Activated naive CD8-positive, alpha-beta T cell treated with anti-CD3 and anti-CD28 coated beads, Interleukin-2, amount 10 ng/mL, durations not matched to agents 7 days and 5 days (primary cell): ENCODE results near the gene CYP2W1. TPM values are rescaled to one million over a fixed set of nuclear protein-coding genes. Genes with fewer than 3 reads are reported as not detected.
A peak's percentile ranks its signal among the peaks of the same experiment; 100 is the strongest.
"Not testable (repeated sequence)": the region's sequence is repeated elsewhere in the genome, so short reads cannot be mapped to it uniquely, and the experiment has no call there.

Experiments used
- ATAC-seq: fragments of 150-1000 bp; cut with Tn5 transposase; one replicate; pipeline ENCODE4 v1.10.0; 2021; ENCODE audit warnings: low read depth, moderate library complexity
- POLR2A ChIA-PET: fragments of 350-600 bp; sonication (Branson Sonifier 250); formaldehyde crosslinking; loops from one replicate; lab custom pipeline; 2021; ENCODE audit warnings: antibody characterized with exemption; lab: Charles Lee
- DNase-seq: peaks from one replicate; pipeline ENCODE4 v3.0.0; 2021
- H3K27ac Mint-ChIP-seq: one replicate; pipeline ENCODE4 v1.8.0; 2022; ENCODE audit warnings: mild to moderate bottlenecking, mixed read lengths
- H3K27me3 Mint-ChIP-seq: one replicate; pipeline ENCODE4 v1.8.0; 2022; ENCODE audit warnings: mild to moderate bottlenecking, moderate library complexity, mixed read lengths
- H3K36me3 Mint-ChIP-seq: one replicate; pipeline ENCODE4 v1.8.0; 2021; ENCODE audit warnings: mild to moderate bottlenecking, mixed read lengths
- H3K4me1 Mint-ChIP-seq: one replicate; pipeline ENCODE4 v1.8.0; 2021; ENCODE audit warnings: mixed read lengths
- H3K4me3 Mint-ChIP-seq: one replicate; pipeline ENCODE4 v1.8.0; 2022; ENCODE audit warnings: mild to moderate bottlenecking, moderate library complexity, mixed read lengths
- H3K9me3 Mint-ChIP-seq: one replicate; pipeline ENCODE4 v1.8.0; 2021; ENCODE audit warnings: mixed read lengths
- total RNA-seq, 2 experiments: library from RNA; stranded (reverse); gene quantifications; one replicate each; pipeline ENCODE4 v1.2.3, GENCODE V29; 2021

The CYP2W1 gene, protein sequence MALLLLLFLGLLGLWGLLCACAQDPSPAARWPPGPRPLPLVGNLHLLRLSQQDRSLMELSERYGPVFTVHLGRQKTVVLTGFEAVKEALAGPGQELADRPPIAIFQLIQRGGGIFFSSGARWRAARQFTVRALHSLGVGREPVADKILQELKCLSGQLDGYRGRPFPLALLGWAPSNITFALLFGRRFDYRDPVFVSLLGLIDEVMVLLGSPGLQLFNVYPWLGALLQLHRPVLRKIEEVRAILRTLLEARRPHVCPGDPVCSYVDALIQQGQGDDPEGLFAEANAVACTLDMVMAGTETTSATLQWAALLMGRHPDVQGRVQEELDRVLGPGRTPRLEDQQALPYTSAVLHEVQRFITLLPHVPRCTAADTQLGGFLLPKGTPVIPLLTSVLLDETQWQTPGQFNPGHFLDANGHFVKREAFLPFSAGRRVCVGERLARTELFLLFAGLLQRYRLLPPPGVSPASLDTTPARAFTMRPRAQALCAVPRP
- total RNA-seq, result not detected

DNA sequence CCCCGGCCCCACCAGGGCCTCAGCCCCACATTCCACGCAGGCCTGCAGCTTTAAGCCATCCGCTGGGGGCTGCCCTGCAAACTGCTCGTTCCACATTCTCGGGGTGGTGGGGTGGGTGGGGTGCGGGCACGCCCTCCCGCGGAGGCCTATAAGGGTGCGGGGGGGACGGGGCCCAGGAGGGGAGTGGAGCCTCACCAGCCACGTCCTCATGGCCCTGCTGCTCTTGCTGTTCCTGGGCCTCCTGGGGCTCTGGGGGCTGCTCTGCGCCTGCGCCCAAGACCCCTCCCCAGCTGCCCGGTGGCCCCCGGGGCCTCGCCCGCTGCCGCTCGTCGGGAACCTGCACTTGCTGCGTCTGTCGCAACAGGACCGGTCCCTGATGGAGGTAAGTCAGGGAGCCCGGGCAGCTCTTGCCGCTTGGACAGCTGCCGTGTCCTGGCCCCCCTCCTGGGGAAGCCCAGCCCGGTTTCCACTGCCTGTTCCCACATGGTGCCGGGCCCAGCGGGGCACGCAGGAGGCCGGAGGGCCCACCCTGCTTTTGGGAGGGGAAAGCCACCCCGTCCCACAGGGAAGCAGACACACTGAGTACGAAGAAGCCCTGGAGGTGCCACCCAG lies at the start of gene CYP2W1:
CYP2W1 (plus strand) TSS at position 178 of the 612 bp plus-strand sequence; CDS start at position 209, 31 bp downstream.
- H3K9me3 Mint-ChIP-seq, result no peaks in the 10 kb centered on the region
- H3K27ac Mint-ChIP-seq, result no peak within 1 kb of the TSS

DNA sequence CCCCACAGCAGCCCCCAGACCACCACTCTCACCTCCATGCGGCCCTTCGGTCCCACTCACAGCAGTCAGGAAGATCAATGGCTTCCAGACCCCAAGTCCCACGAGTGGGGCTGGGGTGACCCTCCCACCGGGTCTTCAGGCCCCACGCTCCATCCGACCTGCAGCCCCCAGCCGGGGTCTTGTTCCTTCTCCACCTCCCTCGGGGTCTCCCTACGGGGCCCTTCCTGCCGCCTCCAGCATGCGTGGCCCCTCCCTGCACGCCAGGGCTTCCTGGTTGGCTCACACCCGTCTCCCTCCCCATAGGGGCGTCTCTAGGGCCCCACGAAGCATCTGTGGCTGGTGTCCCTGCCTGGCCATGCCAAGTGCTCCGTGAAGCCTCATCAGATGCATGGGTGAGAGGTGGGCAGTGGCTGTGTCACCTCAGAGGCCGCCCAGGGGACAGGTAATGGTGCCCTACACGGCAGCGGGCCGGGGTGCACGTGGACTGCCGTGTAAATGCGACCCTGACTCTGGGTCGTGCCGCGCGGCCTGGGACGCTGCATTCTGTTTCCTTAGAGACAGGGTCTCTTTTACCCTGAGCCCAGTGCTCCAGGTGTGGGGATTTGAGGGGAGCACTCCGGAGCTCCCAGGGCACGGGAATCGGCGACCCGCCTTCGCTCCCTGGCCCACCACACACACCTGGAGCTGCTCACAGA lies 48.4 kb upstream of the CYP2W1 start:
- Mint-ChIP-seq H3K9me3 (no peaks in the 10 kb centered on the region), H3K4me3 (no peak overlapping the region)
- POLR2A ChIA-PET, result no interaction called here

More for the DNA sequence above, at the start of gene CYP2W1:
- no peaks in the 10 kb centered on the region for H3K36me3 Mint-ChIP-seq
- ATAC-seq, result no peak
- H3K4me3 Mint-ChIP-seq, result no peak within 1 kb of the TSS
- H3K27me3 Mint-ChIP-seq, result no peaks in the 10 kb centered on the region
- no peaks in the 10 kb centered on the region for H3K4me1 Mint-ChIP-seq
- POLR2A ChIA-PET, result no interaction called here
- no peak for DNase-seq

GRCh38 chr7:935164-935873 lies 47.7 kb upstream of the CYP2W1 start:
- POLR2A ChIA-PET, result no interaction called here

More for the DNA sequence above, 48.4 kb upstream of the CYP2W1 start:
- Mint-ChIP-seq H3K36me3 (peaks cover 9% of the 10 kb centered on the region), H3K4me1 (peaks cover 8% of the 10 kb centered on the region), H3K27ac (no peak overlapping the region), H3K27me3 (no peaks in the 10 kb centered on the region)
- ATAC-seq (no peak), DNase-seq (no peak)

DNA sequence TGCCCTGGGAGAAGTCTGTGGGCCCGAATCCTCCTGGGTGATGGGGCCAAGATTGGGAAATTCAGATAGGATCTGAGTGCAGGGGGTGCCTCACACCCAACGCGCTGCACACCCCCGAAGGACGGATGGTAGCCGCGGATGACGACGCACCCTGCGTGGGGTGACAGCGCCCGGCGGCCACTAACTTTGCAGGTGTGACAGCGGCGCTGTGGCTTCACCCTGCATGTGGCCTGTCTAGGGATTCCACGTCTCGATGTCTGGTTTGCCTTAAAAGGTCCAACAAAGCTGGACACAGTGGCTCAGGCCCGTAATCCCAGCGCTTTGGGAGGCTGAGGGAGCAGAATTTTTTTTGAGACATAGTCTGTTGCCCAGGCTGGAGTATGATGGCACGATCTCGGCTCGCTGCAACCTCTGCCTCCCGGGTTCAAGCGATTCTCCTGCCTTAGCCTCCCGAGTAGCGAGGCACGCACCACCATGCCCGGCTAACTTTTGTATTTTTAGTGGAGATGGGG lies 47.1 kb upstream of the CYP2W1 start:
- no peak overlapping the region for H3K27ac Mint-ChIP-seq
- peaks cover 6% of the 10 kb centered on the region for H3K4me1 Mint-ChIP-seq
- peaks cover 15% of the 10 kb centered on the region for H3K36me3 Mint-ChIP-seq
- peaks cover 10% of the 10 kb centered on the region for H3K9me3 Mint-ChIP-seq
- no peaks in the 10 kb centered on the region for H3K27me3 Mint-ChIP-seq
- ATAC-seq, result no peak
- no peak overlapping the region for H3K4me3 Mint-ChIP-seq
- POLR2A ChIA-PET, result no interaction called here
- DNase-seq, result no peak

More at GRCh38 chr7:935164-935873, 47.7 kb upstream of the CYP2W1 start:
- no peak overlapping the region for H3K27ac Mint-ChIP-seq
- peaks cover 6% of the 10 kb centered on the region for H3K9me3 Mint-ChIP-seq
- H3K4me1 Mint-ChIP-seq, result peaks cover 6% of the 10 kb centered on the region
- H3K36me3 Mint-ChIP-seq, result peaks cover 11% of the 10 kb centered on the region
- H3K27me3 Mint-ChIP-seq, result no peaks in the 10 kb centered on the region
- no peak overlapping the region for H3K4me3 Mint-ChIP-seq
- no peak for ATAC-seq
- no peak for DNase-seq

- Mint-ChIP-seq H3K27me3 (no peaks in the 10 kb centered on the region), H3K4me3 (no peak overlapping the region), H3K36me3 (peaks cover 17% of the 10 kb centered on the region), H3K9me3 (peaks cover 13% of the 10 kb centered on the region), H3K4me1 (peaks cover 6% of the 10 kb centered on the region), H3K27ac (peak overlapping the region; percentile 42)
- no peak for DNase-seq
- POLR2A ChIA-PET, result no interaction called here
- peak; percentile 67 for ATAC-seq
Observed at GRCh38 chr7:936386-937054, 46.5 kb upstream of the CYP2W1 start.

DNA sequence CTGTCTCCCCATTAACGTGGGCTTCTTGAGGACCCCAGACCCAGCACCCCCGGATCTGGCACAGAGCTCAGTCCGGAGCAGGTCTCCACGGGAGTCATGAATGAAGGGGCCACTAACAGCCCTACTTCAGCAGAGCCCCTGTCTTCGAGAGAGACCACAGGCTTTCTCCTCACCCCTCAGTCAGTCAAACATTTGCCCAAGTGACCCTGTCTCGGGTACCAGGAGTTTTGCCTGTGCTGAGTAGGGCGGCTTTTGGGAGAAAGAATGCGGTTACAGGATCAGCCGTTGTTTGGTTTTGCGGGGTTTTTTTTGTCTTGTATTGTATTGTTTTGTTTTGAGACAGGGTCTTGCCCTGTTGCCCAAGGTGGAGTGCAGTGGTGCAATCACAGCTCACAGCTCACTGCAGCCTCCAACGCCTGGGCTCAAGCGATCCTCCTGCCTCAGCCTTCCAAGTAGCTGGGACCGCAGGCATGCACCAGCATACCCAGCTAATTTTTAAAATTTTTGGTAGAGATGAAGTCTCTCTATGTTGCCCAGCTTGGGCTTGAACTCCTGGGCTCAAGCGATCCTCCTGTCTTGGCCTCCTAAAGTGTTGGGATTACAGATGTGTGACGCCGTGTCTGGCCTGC lies 45.0 kb upstream of the CYP2W1 start:
- ATAC-seq, result no peak
- no peak overlapping the region for H3K27ac Mint-ChIP-seq

GRCh38 chr7:938546-939185 lies 44.3 kb upstream of the CYP2W1 start:
- Mint-ChIP-seq H3K27ac (no peak overlapping the region), H3K27me3 (no peaks in the 10 kb centered on the region), H3K36me3 (peaks cover 17% of the 10 kb centered on the region), H3K4me3 (no peak overlapping the region), H3K4me1 (peaks cover 6% of the 10 kb centered on the region), H3K9me3 (peaks cover 15% of the 10 kb centered on the region)
- POLR2A ChIA-PET, result interaction anchor here (1.8 kb wide), 1 partner anchor 13 kb away, joined by 3 read pairs; no protein-coding TSS in a partner anchor
- DNase-seq (no peak), ATAC-seq (no peak)

More for the DNA sequence above, 45.0 kb upstream of the CYP2W1 start:
- Mint-ChIP-seq H3K9me3 (peaks cover 15% of the 10 kb centered on the region), H3K36me3 (peaks cover 17% of the 10 kb centered on the region), H3K4me1 (peaks cover 6% of the 10 kb centered on the region), H3K27me3 (no peaks in the 10 kb centered on the region), H3K4me3 (no peak overlapping the region)
- POLR2A ChIA-PET, result interaction anchor here (1.8 kb wide), 1 partner anchor 12 kb away, joined by 3 read pairs; no protein-coding TSS in a partner anchor
- DNase-seq, result no peak

- peaks cover 6% of the 10 kb centered on the region for H3K4me1 Mint-ChIP-seq
- H3K4me3 Mint-ChIP-seq, result no peak overlapping the region
- peaks cover 15% of the 10 kb centered on the region for H3K9me3 Mint-ChIP-seq
- H3K27me3 Mint-ChIP-seq, result no peaks in the 10 kb centered on the region
- DNase-seq (no peak), ATAC-seq (no peak)
- no peak overlapping the region for H3K27ac Mint-ChIP-seq
- POLR2A ChIA-PET, result no interaction called here
- peaks cover 17% of the 10 kb centered on the region for H3K36me3 Mint-ChIP-seq
Observed at GRCh38 chr7:939843-940242, 43.1 kb upstream of the CYP2W1 start.

- Mint-ChIP-seq H3K9me3 (peaks cover 15% of the 10 kb centered on the region), H3K27ac (no peak overlapping the region), H3K4me3 (no peak overlapping the region), H3K36me3 (peaks cover 17% of the 10 kb centered on the region), H3K27me3 (no peaks in the 10 kb centered on the region), H3K4me1 (peaks cover 6% of the 10 kb centered on the region)
- ATAC-seq (no peak), DNase-seq (no peak)
- POLR2A ChIA-PET, result no interaction called here
Observed at GRCh38 chr7:940599-941408, 42.2 kb upstream of the CYP2W1 start.

- DNase-seq, H3K4me3 Mint-ChIP-seq, ATAC-seq, H3K27me3 Mint-ChIP-seq, H3K4me1 Mint-ChIP-seq, POLR2A ChIA-PET, H3K27ac Mint-ChIP-seq: not testable (repeated sequence)
- peaks cover 15% of the 10 kb centered on the region for H3K9me3 Mint-ChIP-seq
- peaks cover 15% of the 10 kb centered on the region for H3K36me3 Mint-ChIP-seq
Observed at GRCh38 chr7:943793-944192, 39.2 kb upstream of the CYP2W1 start.

DNA sequence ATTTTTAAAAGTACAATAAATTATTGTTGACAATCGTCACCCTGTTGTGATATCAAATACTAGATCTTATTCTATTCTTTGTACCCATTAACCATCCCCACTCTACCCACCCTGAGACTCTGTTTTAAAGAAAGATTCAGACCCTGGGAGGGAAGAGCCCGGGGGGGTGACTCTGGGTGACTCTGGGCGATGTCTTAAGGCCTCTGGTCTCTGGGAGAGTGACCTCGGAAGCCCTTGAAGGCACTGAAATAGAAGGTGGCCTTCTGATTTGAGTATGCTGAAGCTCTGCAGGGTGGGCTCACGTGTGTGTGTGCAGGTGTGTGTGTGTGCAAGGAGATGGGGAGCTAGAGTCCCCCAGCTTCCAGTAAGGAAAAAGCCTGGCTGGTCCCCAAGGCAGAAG lies 38.2 kb upstream of the CYP2W1 start:
- Mint-ChIP-seq H3K4me1 (peaks cover 2% of the 10 kb centered on the region), H3K9me3 (peaks cover 15% of the 10 kb centered on the region), H3K27ac (no peak overlapping the region), H3K36me3 (peaks cover 15% of the 10 kb centered on the region), H3K4me3 (no peak overlapping the region), H3K27me3 (no peaks in the 10 kb centered on the region)
- no peak for DNase-seq
- no peak for ATAC-seq
- POLR2A ChIA-PET, result no interaction called here
